ENCODE data around the gene SCAMP5.

DNA sequence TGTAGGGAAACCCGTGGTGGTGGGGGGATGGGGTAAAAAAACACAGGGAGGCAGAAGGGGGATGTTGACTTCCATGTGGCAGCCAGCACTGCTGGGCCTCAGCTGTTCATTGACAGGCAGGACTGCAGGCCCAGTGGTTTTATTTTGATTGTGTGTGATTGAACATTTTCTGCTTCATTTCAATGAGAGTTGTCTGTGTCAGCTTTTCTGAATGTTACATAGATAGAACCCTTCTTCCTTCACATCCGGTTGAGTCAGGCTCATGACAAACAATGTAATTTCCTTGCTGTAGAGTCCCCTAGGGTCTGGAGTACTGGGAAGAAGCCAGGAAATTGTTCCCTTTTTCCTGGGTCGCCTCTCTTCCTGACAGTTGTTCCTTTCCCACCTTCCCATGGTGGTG, 30.6 kb upstream of the SCAMP5 start:
- TF ChIP-seq, protein P1, sequence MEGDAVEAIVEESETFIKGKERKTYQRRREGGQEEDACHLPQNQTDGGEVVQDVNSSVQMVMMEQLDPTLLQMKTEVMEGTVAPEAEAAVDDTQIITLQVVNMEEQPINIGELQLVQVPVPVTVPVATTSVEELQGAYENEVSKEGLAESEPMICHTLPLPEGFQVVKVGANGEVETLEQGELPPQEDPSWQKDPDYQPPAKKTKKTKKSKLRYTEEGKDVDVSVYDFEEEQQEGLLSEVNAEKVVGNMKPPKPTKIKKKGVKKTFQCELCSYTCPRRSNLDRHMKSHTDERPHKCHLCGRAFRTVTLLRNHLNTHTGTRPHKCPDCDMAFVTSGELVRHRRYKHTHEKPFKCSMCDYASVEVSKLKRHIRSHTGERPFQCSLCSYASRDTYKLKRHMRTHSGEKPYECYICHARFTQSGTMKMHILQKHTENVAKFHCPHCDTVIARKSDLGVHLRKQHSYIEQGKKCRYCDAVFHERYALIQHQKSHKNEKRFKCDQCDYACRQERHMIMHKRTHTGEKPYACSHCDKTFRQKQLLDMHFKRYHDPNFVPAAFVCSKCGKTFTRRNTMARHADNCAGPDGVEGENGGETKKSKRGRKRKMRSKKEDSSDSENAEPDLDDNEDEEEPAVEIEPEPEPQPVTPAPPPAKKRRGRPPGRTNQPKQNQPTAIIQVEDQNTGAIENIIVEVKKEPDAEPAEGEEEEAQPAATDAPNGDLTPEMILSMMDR (IDR thresholded peaks at IDR 0.05), result no peak
- TF ChIP-seq POLR2A (IDR thresholded peaks at IDR 0.05) (no peak), EP300 (IDR thresholded peaks at IDR 0.05) (no peak)

All from tibial nerve (tissue), 4 donors.